IPS-NIHi11 (cell line): ENCODE data around the gene ZNF831.

Experiments used
- DNase-seq: peaks from one replicate; pipeline ENCODE4 v3.0.0; 2012; ENCODE audit warnings: mixed read lengths, low spot score

The ZNF831 gene

DNA sequence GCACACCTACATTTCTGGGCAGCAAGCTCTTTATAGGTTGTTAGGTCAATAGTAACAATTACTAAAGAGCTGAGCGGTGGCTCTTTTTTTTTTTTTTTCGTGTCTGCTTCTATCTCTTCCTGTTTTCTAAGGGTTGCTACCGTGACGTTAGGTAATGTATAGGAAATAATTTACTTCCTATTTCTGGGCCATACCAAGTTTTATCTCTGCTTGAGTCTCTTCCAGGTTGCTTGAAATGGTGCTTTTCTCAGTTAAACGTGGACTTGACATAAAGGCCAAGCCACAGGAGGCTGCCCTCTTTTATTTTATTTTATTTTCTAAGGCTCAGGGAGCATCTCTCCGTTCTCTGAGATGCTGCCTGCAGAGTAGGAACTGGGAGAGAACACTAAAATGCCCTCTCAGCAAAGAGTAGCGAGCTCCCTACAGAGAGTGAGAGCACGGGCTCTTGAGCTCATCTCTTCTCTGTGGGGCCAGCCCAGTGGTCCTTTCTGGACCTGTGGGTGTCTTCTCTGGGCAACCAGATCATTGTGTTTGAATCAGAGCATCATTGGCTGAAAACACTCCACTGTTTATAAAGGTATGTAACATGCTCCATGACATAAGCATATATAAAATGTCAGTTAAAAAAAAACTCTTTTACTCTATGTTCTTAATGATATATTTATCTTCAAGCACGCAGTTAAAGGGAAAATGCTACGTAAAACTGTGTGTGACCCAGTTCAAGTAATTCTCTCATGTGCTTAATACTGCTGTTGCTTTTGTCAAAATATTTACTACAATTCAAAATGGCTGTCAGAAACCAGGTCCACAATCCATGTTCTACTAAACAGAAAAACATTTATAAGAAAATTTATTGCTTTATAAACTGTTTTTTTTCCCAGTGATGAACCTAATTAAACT lies at the start of gene ZNF831:
Gene ZNF831, plus strand, starts transcription at position 191 of the 900 bp plus-strand sequence. CDS start 27,199 bp downstream, outside the sequence.
- DNase-seq = no peak

GRCh38 chr20:59117526-59117925 lies 46.1 kb upstream of the ZNF831 start:
- no peak for DNase-seq

DNA sequence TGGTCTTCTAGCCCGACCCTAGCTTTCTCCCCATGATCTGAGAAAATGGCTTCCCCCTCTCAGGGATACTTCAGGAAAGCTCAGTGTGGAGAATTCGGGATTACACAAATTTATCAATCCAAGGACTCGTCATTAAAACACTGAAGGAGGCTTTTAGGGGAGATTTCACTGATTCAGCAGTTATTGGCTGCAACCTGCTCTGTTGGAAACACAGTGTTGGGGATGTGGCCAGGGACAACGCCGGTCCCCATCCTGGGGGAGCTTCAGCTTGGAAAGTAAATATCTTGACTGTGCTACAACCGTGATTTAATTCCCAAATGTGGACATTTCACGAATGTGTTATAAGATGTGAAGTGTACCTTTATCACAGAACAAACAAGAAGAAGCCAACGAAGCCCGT lies 44.8 kb upstream of the ZNF831 start:
- no peak for DNase-seq

DNA sequence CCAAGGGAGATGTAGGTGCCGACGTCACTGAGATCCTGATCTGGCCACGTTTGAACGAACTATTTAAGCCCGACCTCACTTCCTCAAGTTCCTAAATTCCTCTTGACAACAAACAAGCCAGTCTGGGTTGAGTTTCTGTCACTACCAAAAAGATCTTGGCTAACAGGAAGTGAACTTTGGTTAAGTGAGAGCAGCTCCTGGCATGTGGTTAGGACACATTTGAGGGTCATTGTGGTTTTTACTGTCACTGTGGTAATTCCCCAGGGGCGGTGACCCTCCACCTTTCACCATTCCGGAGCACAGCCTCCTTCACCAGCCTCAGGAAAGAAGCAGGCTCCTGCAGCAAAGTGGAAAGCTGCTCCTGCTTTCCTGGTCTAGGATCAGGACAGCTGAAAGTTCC lies 43.1 kb upstream of the ZNF831 start:
- no peak for DNase-seq

DNA sequence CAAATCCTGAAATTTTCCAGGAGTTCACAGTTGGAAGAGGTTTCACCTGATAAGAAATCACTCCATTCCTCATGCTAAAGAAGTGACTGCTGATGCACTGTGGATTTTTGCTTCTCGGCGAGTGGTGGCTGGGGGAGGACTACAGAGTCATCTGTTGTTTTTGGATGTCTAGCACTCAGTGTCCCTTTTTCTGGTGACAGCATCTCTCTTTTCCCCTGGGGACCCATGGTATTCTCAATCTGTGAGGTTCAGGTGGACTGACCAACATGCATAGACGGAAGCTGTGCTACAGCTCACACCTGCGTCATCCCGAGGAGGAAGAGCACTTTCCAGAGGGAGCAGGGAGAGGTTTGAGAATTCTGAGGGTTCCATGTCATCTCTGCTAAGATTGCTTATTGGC lies 42.7 kb upstream of the ZNF831 start:
- no peak for DNase-seq

DNA sequence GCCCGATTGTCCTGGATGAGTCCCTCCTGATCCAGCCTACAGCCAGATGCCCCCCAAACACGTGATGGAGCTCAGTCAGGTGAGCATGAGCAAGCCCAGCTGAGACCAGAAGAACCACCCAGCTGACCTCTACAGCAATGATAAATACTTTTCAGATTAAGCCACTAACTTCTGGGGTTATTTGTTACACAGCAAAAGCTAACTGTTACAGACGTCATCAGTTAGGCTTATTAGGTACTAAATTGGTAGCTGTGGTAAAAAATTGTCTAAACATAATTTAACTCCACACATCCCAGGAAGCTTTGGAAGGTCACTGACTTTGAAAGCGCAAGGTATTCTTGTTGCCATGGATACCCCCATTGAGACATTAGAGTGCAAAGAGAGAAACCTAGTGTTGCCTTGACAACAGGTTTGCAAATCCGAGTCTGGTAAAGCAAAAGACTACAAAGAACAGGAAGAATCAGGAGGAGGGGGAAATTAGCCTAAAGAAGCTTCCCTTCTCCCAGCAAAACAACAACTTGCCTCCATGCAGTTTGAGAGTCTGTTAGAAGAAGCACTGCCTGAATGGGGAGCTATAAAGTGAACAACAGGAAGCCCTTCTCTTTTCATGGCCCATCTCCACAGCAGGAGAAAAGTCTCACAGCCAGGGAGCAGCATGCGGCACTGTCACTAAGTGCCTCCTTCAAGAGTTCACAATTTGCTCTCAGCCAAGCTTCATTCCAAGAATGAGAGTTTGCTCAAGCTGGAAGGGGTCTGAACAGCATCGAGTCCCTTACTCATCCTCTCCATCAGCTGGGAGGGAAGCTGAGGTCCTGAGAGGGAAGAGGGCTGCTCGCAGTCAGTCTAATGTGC lies 41.7 kb upstream of the ZNF831 start:
- peak; percentile 37 for DNase-seq

DNA sequence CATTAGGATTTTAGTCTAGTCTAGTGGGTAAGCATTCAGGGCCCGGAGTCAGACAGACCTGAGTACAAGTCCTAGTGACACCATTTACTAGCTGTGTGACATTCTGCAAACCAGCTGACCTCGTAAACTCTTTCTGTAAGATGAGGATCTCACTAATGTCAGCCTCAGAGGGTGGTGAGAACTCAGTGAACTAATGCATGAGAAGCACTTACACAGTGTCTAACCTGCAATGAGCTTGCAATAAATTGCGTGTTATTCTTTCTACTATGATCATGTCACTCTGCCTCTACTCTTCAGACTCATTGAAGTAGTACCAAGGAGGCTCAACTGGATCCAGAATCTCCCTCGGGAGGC lies 41.1 kb upstream of the ZNF831 start:
- no peak for DNase-seq

GRCh38 chr20:59123011-59123677 lies 40.5 kb upstream of the ZNF831 start:
- no peak for DNase-seq

DNA sequence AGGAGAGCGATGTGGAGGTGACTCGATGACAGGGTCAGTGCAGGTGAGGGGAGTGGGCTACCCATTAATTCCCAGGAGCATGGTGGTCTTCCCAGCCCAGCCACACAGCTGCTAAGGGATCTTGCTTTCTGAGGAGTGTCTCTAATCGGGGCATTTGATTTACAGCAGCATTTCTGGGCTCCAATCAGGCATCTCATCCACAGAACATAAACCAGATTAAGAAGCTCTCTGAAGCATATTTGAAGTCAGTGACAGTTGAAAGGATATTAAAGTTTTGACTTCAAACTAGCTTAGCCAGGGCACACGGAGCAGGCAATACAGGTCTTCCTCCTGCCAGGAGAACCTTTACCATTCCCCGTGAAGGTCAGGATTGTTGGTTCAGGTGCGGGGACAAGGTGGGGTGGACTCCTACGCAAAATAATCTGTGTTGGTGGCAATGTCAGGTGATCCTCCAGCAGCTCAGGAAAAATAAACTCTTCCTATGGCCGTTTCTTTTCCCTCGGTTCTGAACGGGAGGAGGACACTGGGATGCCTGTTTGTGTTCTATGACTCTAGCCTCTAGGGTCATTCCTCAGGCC lies 39.9 kb upstream of the ZNF831 start:
- DNase-seq = no peak

GRCh38 chr20:59124296-59125029 lies 39.2 kb upstream of the ZNF831 start:
- no peak for DNase-seq

DNA sequence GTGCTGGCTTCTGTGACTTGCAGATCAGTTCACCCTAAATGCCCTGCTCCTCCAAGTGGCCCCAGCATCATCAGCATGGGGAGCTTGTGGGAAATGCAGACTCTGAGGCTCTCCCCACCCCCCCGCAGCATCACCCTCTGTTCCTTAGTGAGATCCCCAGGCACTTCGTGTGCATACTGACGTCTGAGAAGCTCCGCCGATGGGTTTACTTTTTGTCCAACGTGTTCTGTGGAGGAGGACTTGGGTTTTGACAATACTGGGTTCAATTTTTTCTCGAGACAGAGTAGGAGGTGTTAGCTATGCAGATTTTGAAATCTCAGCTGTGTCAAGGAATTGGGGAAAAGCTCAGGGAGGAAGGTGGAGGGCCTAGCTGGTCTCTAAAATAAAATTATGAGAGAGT lies 38.3 kb upstream of the ZNF831 start:
- DNase-seq = no peak

GRCh38 chr20:59125836-59126235 lies 37.8 kb upstream of the ZNF831 start:
- DNase-seq = no peak

DNA sequence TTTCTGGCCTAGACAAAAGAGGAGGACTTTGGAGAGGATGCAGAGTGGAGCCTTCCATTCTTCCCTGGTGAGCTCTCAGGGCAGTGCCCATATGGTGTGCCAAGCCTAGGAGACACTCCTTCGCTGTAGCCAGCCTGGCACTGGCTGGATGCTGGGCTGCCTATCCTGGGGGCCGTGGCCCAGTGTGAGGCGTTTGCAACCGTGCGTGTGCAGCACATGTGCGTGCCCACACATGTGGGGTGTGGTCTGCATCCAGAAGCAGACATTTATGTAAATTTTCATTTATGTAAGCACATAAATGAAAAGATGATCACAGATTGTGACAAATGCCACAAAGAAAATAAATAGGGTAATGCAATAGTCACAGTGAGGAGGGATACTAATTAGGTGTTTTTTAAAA lies 35.8 kb upstream of the ZNF831 start:
- DNase-seq = no peak

- no peak for DNase-seq
These were observed 31.9 kb upstream of the ZNF831 start for GRCh38 chr20:59131551-59132285.

DNA sequence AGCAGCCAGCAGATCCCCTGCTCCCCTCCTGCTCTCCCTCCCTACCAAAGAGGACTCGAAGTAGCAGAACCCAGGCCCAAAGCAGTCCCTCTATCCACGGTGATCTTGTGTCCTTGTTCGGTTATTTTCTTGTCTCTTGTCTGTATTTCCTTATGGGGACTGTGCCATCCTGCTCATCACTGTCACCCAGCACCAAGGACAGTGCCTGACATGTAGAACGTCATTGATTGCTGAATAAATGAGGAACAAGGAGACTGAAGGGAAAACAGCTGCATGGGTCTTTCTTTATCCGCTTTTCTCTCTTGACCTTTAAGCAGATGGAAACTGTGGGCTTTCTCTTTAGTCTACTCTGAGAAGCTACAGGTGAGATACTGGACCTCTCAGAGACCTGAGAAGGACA lies 29.4 kb upstream of the ZNF831 start:
- DNase-seq = no peak

- DNase-seq = no peak
These were observed 28.5 kb upstream of the ZNF831 start for GRCh38 chr20:59135093-59135492.

DNA sequence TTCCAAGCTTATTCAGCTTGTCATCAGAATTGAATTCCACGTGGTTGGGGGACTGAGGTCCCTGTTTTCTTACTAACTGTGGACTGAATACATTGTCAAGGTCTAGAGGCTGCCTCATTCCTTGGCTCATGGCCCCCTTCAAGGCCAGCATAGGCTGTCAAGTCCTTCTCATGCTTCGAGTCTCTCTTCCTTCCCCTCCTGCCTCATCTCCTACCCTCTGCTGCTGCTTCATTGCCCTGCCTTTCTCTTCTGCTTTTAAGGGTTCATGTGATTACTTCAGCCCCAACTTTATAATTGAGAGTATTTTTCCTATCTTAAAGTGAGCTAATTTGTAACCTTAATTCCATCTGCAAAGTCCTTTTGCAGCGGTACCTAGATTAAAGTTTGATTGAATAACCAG lies 27.6 kb upstream of the ZNF831 start:
- DNase-seq = no peak

- no peak for DNase-seq
These were observed 26.1 kb upstream of the ZNF831 start for GRCh38 chr20:59137532-59137931.

DNA sequence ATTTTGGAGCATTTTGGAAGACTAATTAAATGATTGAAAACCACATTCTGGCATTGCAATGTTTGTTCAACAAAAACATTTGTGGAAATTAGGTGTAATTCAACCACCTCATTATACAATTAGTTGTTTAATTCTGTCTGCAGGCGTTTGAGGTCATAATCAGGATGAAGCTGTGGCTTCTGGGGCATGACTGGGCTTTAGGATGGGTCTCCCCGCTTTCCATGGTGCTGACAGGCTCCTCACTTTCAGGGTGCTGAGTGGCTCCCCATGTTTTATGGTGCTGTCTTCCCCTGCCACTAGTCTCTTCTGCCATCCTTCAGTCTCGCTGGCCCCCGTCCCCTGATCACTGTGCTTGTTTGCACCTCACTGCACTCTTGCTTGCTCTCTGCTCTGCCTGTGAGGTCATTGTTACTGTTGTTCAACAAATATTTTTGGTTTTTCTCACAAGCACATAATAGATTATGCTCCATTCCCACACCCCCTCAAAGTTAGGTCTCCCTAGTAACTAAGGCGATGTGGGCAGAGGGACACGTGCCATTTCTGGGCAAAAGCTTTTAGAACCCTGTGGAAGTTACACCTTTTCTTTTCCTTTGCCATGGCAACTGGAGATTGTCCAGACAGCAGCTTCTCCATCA lies 25.4 kb upstream of the ZNF831 start:
- no peak for DNase-seq

- DNase-seq = no peak
These were observed 23.6 kb upstream of the ZNF831 start for GRCh38 chr20:59139998-59140397.
